ENCODE results near the gene GIGYF1. TPM values are rescaled to one million over a fixed set of nuclear protein-coding genes. Genes with fewer than 3 reads are reported as not detected.

GIGYF1 gene
- total and polyA plus RNA-seq, 2 of the 13 experiments (the other 11 are each of a cell fraction or from before 2014, with no cell fraction given): 7.6 to 16.1 TPM

DNA sequence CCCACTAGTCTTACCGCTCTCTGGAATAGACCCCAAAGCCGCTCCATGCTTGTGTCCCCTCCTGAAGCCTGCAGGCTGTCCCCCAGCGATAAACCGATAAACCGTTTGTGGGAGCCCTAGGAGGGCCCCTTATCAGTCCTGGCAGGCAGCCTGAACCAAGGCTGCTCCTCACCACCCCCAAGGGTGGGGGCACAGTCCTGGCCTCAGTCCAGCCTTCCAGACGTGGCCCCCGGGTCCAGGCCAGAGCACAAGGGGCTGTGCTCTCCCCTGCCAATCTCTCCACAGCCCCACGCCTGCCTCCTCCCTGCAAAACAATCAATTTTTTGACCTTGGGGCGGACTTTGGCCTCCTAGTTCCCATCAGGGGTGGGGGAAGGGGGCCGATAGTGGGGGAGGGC is 52.6 kb downstream of the GIGYF1 start, which contains the start of gene TFR2 (continued):
- TF ChIP-seq TIGD3 (CRISPR knock-in tag; IDR thresholded peaks at IDR 0.05; ENCODE audit: borderline replicate concordance) (no peak), ZFP90 (CRISPR knock-in tag; IDR thresholded peaks at IDR 0.05; ENCODE audit: borderline replicate concordance) (no peak), ZNF652 (CRISPR knock-in tag; IDR thresholded peaks at IDR 0.05; ENCODE audit: borderline replicate concordance, low read depth) (no peak), ZNF562 (CRISPR knock-in tag; IDR thresholded peaks at IDR 0.05; ENCODE audit: borderline replicate concordance) (no peak), SMARCC2 (IDR thresholded peaks at IDR 0.05) (no peak), REL (CRISPR knock-in tag; conservative IDR thresholded peaks at IDR 0.05) (no peak), ZNF207 (IDR thresholded peaks at IDR 0.05; ENCODE audit: borderline replicate concordance) (no peak), CAMTA2 (CRISPR knock-in tag; IDR thresholded peaks at IDR 0.05; ENCODE audit: borderline replicate concordance) (no peak), ZNF276 (CRISPR knock-in tag; IDR thresholded peaks at IDR 0.05; ENCODE audit: low read depth) (no peak), ZNF292 (CRISPR knock-in tag; IDR thresholded peaks at IDR 0.05; ENCODE audit: borderline replicate concordance, low read depth) (no peak), ARNT2 (CRISPR knock-in tag; IDR thresholded peaks at IDR 0.05; ENCODE audit: low read depth) (no peak), ZNF253 (CRISPR knock-in tag; IDR thresholded peaks at IDR 0.05; ENCODE audit: borderline replicate concordance) (no peak), ZSCAN25 (CRISPR knock-in tag; IDR thresholded peaks at IDR 0.05) (peak; percentile 99), YEATS4 (CRISPR knock-in tag; IDR thresholded peaks at IDR 0.05; ENCODE audit: borderline replicate concordance) (peak; percentile 46; the same call in 1 of the 2 replicates), MBNL3 (CRISPR knock-in tag; conservative IDR thresholded peaks at IDR 0.05) (no peak), ZNF138 (CRISPR knock-in tag; IDR thresholded peaks at IDR 0.05; ENCODE audit: low read depth) (no peak), MYNN (CRISPR knock-in tag; IDR thresholded peaks at IDR 0.05; ENCODE audit: low read depth) (no peak), ZNF816 (CRISPR knock-in tag; IDR thresholded peaks at IDR 0.05; ENCODE audit: borderline replicate concordance) (no peak), SP5 (CRISPR knock-in tag; IDR thresholded peaks at IDR 0.05; ENCODE audit: borderline replicate concordance, low read depth) (peak; percentile 72; the same call in 1 of the 2 replicates), SOX6 (IDR thresholded peaks at IDR 0.05) (no peak), SOX6 (CRISPR knock-in tag; IDR thresholded peaks at IDR 0.05) (peak; percentile 87), ZNF251 (CRISPR knock-in tag; IDR thresholded peaks at IDR 0.05) (no peak), ZBTB7A (CRISPR knock-in tag; IDR thresholded peaks at IDR 0.05) (peak; percentile 74; the same call in 1 of the 2 replicates), POLR2A (IDR thresholded peaks at IDR 0.05; ENCODE audit: insufficient read depth in 1 of 2, low read depth in 2 of 2, low read length in 2 of 2) (no peak), ZNF75D (CRISPR knock-in tag; IDR thresholded peaks at IDR 0.05; ENCODE audit: borderline replicate concordance) (no peak)
- TF ChIP-seq, protein P1, sequence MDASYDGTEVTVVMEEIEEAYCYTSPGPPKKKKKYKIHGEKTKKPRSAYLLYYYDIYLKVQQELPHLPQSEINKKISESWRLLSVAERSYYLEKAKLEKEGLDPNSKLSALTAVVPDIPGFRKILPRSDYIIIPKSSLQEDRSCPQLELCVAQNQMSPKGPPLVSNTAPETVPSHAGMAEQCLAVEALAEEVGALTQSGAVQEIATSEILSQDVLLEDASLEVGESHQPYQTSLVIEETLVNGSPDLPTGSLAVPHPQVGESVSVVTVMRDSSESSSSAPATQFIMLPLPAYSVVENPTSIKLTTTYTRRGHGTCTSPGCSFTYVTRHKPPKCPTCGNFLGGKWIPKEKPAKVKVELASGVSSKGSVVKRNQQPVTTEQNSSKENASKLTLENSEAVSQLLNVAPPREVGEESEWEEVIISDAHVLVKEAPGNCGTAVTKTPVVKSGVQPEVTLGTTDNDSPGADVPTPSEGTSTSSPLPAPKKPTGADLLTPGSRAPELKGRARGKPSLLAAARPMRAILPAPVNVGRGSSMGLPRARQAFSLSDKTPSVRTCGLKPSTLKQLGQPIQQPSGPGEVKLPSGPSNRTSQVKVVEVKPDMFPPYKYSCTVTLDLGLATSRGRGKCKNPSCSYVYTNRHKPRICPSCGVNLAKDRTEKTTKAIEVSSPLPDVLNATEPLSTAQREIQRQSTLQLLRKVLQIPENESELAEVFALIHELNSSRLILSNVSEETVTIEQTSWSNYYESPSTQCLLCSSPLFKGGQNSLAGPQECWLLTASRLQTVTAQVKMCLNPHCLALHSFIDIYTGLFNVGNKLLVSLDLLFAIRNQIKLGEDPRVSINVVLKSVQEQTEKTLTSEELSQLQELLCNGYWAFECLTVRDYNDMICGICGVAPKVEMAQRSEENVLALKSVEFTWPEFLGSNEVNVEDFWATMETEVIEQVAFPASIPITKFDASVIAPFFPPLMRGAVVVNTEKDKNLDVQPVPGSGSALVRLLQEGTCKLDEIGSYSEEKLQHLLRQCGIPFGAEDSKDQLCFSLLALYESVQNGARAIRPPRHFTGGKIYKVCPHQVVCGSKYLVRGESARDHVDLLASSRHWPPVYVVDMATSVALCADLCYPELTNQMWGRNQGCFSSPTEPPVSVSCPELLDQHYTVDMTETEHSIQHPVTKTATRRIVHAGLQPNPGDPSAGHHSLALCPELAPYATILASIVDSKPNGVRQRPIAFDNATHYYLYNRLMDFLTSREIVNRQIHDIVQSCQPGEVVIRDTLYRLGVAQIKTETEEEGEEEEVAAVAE (CRISPR knock-in tag; IDR thresholded peaks at IDR 0.05; ENCODE audit: borderline replicate concordance): no peak; the same call in 1 of the 2 replicates

Measured in HepG2 (cell line).